HCT116 (cell line): ENCODE results near the gene AR. TPM values are rescaled to one million over a fixed set of nuclear protein-coding genes. Genes with fewer than 3 reads are reported as not detected.

Experiments
- ATAC-seq: fragments of 200-7000 bp; cut with Tn5 transposase; 2 replicates; pipeline ENCODE4 v1.9.1; 2020; ENCODE audit warnings: mild to moderate bottlenecking, moderate library complexity
- BruUV-seq: library from RNA; stranded (reverse); fragments of 400-500 nt; replicated peaks from 2 replicates; lab custom pipeline; 2021; lab: Mats Ljungman, UMichigan
- CTCF ChIA-PET: fragments of 300-600 bp; sonication (Branson Sonifier 250); formaldehyde crosslinking; loops from one replicate; lab custom pipeline; 2021; ENCODE audit warnings: antibody characterized with exemption; lab: Charles Lee
- POLR2A ChIA-PET: fragments of 300-600, 350-600 bp; sonication (Branson Sonifier 250); formaldehyde crosslinking; loops from one replicate; lab custom pipeline; 2021; ENCODE audit warnings: antibody characterized with exemption; lab: Charles Lee
- RAD21 ChIA-PET, 2 experiments: fragments of 300-600 bp; sonication (Branson Sonifier 250); formaldehyde crosslinking; loops; one replicate each; lab custom pipeline; 2023; ENCODE audit warnings: low total read pairs in 2 of 2; ENCODE audit not compliant: uncharacterized antibody in 2 of 2, unreplicated experiment in 2 of 2, low non-redundant PET in 1 of 2; lab: Charles Lee
- DNase-seq: peaks from one replicate; pipeline ENCODE4 v3.0.0-alpha.2; 2010; ENCODE audit warnings: low read depth, low spot score
- H2AFZ ChIP-seq: fragments of 200-600 bp; shearing (Covaris generic), sonication (generic); 2 replicates; pipeline ENCODE4 v1.6.1; 2017; ENCODE audit warnings: low read depth, mixed run types, mixed read lengths, antibody characterized with exemption, low read length; ENCODE audit not compliant: poor library complexity, severe bottlenecking
- H3K27ac ChIP-seq: 2 replicates; pipeline ENCODE4 v1.5.1; 2012; ENCODE audit warnings: low read depth, low read length
- H3K27me3 ChIP-seq: fragments of 200-600 bp; sonication (generic); 2 replicates; pipeline ENCODE4 v1.6.1; 2016; ENCODE audit warnings: mixed run types, low read length, mixed read lengths; ENCODE audit not compliant: insufficient read depth
- H3K36me3 ChIP-seq, 2 experiments: fragments of 200-500 bp in 1 of 2; fragments of 200-600 bp in 1 of 2; sonication (Bioruptor generic) in 1 of 2; sonication (generic) in 1 of 2; 2 replicates each; pipeline versions ENCODE4 v1.5.1 to v1.6.1; 2014 to 2016; ENCODE audit warnings: low read length in 2 of 2, inconsistent platforms in 1 of 2, mixed read lengths in 1 of 2, mixed run types in 1 of 2; ENCODE audit not compliant: insufficient read depth in 2 of 2, control insufficient read depth in 1 of 2
- H3K4me1 ChIP-seq, 2 experiments: fragments of 200-600 bp in 1 of 2; sonication (generic) in 1 of 2; 2 replicates each; pipeline versions ENCODE4 v1.5.1 to v1.6.1; 2012 to 2017; ENCODE audit warnings: low read length in 2 of 2, inconsistent platforms in 1 of 2, mild to moderate bottlenecking in 1 of 2, mixed read lengths in 1 of 2, mixed run types in 1 of 2, moderate library complexity in 1 of 2; ENCODE audit not compliant: insufficient read depth in 2 of 2, control insufficient read depth in 1 of 2
- H3K4me2 ChIP-seq: fragments of 200-600 bp; sonication (generic); 2 replicates; pipeline ENCODE4 v1.6.1; 2017; ENCODE audit warnings: mixed run types, low read length, mixed read lengths
- H3K4me3 ChIP-seq, 2 experiments: fragments of 200-600 bp in 1 of 2; sonication (generic) in 1 of 2; replicated peaks in 1 of 2; 2 replicates each; pipeline ENCODE4 v1.5.1; 2011 to 2016; ENCODE audit warnings: low read length in 2 of 2, control low read depth in 1 of 2, low read depth in 1 of 2, mild to moderate bottlenecking in 1 of 2, mixed read lengths in 1 of 2, mixed run types in 1 of 2
- H3K79me2 ChIP-seq: fragments of 200-600 bp; sonication (generic); 2 replicates; pipeline ENCODE4 v1.6.1; 2017; ENCODE audit warnings: mild to moderate bottlenecking, mixed run types, low read length, moderate library complexity, mixed read lengths; ENCODE audit not compliant: insufficient read depth
- H3K9ac ChIP-seq: fragments of 200-600 bp; sonication (generic); 2 replicates; pipeline ENCODE4 v1.6.1; 2016; ENCODE audit warnings: low read length, mixed read lengths
- H3K9me2 ChIP-seq: fragments of 200-600 bp; sonication (generic), shearing (Covaris generic); 2 replicates; pipeline ENCODE4 v1.6.1; 2017; ENCODE audit warnings: mixed run types, mild to moderate bottlenecking, moderate library complexity; ENCODE audit not compliant: insufficient read depth
- H3K9me3 ChIP-seq, 2 experiments: fragments of 200-500 bp in 1 of 2; fragments of 200-600 bp in 1 of 2; sonication (Bioruptor generic) in 1 of 2; sonication (generic) in 1 of 2; 2 replicates each; pipeline ENCODE4 v1.6.1; 2014 to 2017; ENCODE audit warnings: low read length in 2 of 2, mixed read lengths in 2 of 2, inconsistent platforms in 1 of 2, low read depth in 1 of 2, mild to moderate bottlenecking in 1 of 2, mixed run types in 1 of 2, moderate library complexity in 1 of 2; ENCODE audit not compliant: control insufficient read depth in 1 of 2, insufficient read depth in 1 of 2
- H4K20me1 ChIP-seq: fragments of 200-600 bp; sonication (generic), shearing (Covaris generic); 2 replicates; pipeline ENCODE4 v1.6.1; 2017; ENCODE audit warnings: mixed run types, mild to moderate bottlenecking, moderate library complexity; ENCODE audit not compliant: insufficient read depth
- CBX3 ChIP-seq: IDR thresholded peaks from 2 replicates; pipeline ENCODE4 v1.6.1; 2012; ENCODE audit warnings: low read depth
- CEBPB ChIP-seq: IDR thresholded peaks from 2 replicates; pipeline ENCODE4 v1.6.1; 2012; ENCODE audit warnings: low read depth
- EGR1 ChIP-seq: IDR thresholded peaks from 2 replicates; pipeline ENCODE4 v1.6.1; 2012; ENCODE audit warnings: low read depth
- EZH2 ChIP-seq: fragments of 200-600 bp; sonication (generic); IDR thresholded peaks from 2 replicates; pipeline ENCODE4 v1.6.1; 2017; ENCODE audit warnings: antibody characterized with exemption, mixed run types
- EZH2phosphoT487 ChIP-seq: fragments of 200-600 bp; IDR thresholded peaks from 2 replicates; pipeline ENCODE4 v1.6.1; 2018; ENCODE audit warnings: antibody characterized with exemption, borderline replicate concordance
- FOSL1 ChIP-seq: IDR thresholded peaks from 2 replicates; pipeline ENCODE4 v1.6.1; 2012; ENCODE audit warnings: low read depth
- JUND ChIP-seq: IDR thresholded peaks from 2 replicates; pipeline ENCODE4 v1.6.1; 2012
- POLR2AphosphoS5 ChIP-seq: IDR thresholded peaks from 2 replicates; pipeline ENCODE4 v1.6.1; 2011; ENCODE audit warnings: mild to moderate bottlenecking, low read depth, low read length, moderate library complexity
- RAD21 ChIP-seq: IDR thresholded peaks from 2 replicates; pipeline ENCODE4 v1.6.1; 2012; ENCODE audit warnings: low read depth, mild to moderate bottlenecking
- SIN3A ChIP-seq: IDR thresholded peaks from 2 replicates; pipeline ENCODE4 v1.6.1; 2012; ENCODE audit warnings: low read depth
- SP1 ChIP-seq: IDR thresholded peaks from 2 replicates; pipeline ENCODE4 v1.6.1; 2012; ENCODE audit warnings: low read depth
- SRF ChIP-seq: IDR thresholded peaks from 2 replicates; pipeline ENCODE4 v1.6.1; 2012; ENCODE audit warnings: low read depth
- YY1 ChIP-seq: IDR thresholded peaks from 2 replicates; pipeline ENCODE4 v1.6.1; 2011; ENCODE audit warnings: low read length, low read depth, moderate library complexity, mild to moderate bottlenecking; ENCODE audit not compliant: insufficient replicate concordance; ENCODE audit errors: extremely low read depth
- intact Hi-C: fragments of 100-400 bp; cut with micrococcal nuclease; formaldehyde crosslinking; loops from 2 replicates; pipeline ENCODE4 v1.10.0; 2022
- total RNA-seq: library from RNA; stranded (reverse); gene quantifications from one replicate; pipeline ENCODE4 v1.2.1, GENCODE V29; 2021; ENCODE audit not compliant: unreplicated experiment
- TF ChIP-seq, protein P1 (sequence below), 3 experiments: fragments of 200-600 bp in 1 of 3; sonication (generic) in 1 of 3; IDR thresholded peaks in 2 of 3; conservative IDR thresholded peaks in 1 of 3; 2 replicates each; pipeline ENCODE4 v1.5.1; 2012 to 2017; ENCODE audit warnings: low read depth in 2 of 3, low read length in 2 of 3, antibody characterized with exemption in 1 of 3, borderline replicate concordance in 1 of 3, control low read depth in 1 of 3, mild to moderate bottlenecking in 1 of 3, mixed read lengths in 1 of 3, mixed run types in 1 of 3, moderate library complexity in 1 of 3; ENCODE audit not compliant: insufficient read depth in 1 of 3
- TF ChIP-seq, protein P2 (sequence below): IDR thresholded peaks from 2 replicates; pipeline ENCODE4 v1.6.1; 2011; ENCODE audit warnings: mild to moderate bottlenecking, low read length, moderate library complexity; ENCODE audit not compliant: insufficient replicate concordance; ENCODE audit errors: extremely low read depth

The AR gene
- total RNA-seq, 1 experiment from 2014 or later, result 0.02 TPM

DNA sequence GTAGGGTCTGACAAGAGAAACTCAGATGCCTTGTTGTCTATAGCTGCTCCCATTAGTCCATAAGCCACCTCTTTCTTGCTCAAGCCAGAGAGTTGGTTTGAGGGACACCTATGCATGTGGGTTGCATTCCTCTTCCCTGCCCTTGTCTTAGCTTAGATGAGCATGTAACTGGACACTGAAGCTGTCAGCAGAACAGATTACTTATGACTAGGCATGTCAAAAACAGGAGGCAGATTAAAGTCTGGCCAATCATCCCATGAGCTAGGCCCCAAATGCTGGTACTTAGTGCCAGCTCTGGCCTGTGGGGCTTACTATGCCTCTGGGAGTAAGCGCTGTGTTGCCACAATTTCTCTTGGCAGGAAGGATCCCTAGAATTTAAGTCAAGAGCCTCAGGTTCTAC is 215.2 kb downstream of the AR start:
- Histone ChIP-seq H3K9me3 (no peaks in the 10 kb centered on the region), H3K27me3 (no peaks in the 10 kb centered on the region), H4K20me1 (no peaks in the 10 kb centered on the region), H3K9ac (no peak overlapping the region), H3K4me1 (no peaks in the 10 kb centered on the region), H2AFZ (no peak overlapping the region), H3K4me2 (no peak overlapping the region), H3K4me3 (no peak overlapping the region), H3K27ac (no peak overlapping the region), H3K9me2 (no peaks in the 10 kb centered on the region), H3K79me2 (no peaks in the 10 kb centered on the region), H3K36me3 (no peaks in the 10 kb centered on the region)
- DNase-seq (no peak), ATAC-seq (no peak)
- BruUV-seq, result no TSS peak
- intact Hi-C loops, result no loop called here
- RAD21 ChIA-PET, result no interaction called here
- POLR2A ChIA-PET, result no interaction called here
- TF ChIP-seq JUND, result no peak
- TF ChIP-seq RAD21, result no peak
- no peak for TF ChIP-seq YY1
- no peak for TF ChIP-seq POLR2AphosphoS5
- no peak for TF ChIP-seq CEBPB
- no peak for TF ChIP-seq FOSL1
- TF ChIP-seq CBX3, result no peak
- no peak for TF ChIP-seq SIN3A
- TF ChIP-seq EZH2phosphoT487, result no peak
- TF ChIP-seq, protein P1, sequence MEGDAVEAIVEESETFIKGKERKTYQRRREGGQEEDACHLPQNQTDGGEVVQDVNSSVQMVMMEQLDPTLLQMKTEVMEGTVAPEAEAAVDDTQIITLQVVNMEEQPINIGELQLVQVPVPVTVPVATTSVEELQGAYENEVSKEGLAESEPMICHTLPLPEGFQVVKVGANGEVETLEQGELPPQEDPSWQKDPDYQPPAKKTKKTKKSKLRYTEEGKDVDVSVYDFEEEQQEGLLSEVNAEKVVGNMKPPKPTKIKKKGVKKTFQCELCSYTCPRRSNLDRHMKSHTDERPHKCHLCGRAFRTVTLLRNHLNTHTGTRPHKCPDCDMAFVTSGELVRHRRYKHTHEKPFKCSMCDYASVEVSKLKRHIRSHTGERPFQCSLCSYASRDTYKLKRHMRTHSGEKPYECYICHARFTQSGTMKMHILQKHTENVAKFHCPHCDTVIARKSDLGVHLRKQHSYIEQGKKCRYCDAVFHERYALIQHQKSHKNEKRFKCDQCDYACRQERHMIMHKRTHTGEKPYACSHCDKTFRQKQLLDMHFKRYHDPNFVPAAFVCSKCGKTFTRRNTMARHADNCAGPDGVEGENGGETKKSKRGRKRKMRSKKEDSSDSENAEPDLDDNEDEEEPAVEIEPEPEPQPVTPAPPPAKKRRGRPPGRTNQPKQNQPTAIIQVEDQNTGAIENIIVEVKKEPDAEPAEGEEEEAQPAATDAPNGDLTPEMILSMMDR (IDR thresholded peaks at IDR 0.05 in 2 of 3, conservative IDR thresholded peaks at IDR 0.05 in 1 of 3; ENCODE audit: borderline replicate concordance in 1 of 3, insufficient read depth in 1 of 3, low read depth in 2 of 3, low read length in 2 of 3), result no peak
- no peak for TF ChIP-seq EZH2
- no peak for TF ChIP-seq EGR1
- TF ChIP-seq SRF, result no peak
- TF ChIP-seq SP1, result no peak
- TF ChIP-seq, protein P2, sequence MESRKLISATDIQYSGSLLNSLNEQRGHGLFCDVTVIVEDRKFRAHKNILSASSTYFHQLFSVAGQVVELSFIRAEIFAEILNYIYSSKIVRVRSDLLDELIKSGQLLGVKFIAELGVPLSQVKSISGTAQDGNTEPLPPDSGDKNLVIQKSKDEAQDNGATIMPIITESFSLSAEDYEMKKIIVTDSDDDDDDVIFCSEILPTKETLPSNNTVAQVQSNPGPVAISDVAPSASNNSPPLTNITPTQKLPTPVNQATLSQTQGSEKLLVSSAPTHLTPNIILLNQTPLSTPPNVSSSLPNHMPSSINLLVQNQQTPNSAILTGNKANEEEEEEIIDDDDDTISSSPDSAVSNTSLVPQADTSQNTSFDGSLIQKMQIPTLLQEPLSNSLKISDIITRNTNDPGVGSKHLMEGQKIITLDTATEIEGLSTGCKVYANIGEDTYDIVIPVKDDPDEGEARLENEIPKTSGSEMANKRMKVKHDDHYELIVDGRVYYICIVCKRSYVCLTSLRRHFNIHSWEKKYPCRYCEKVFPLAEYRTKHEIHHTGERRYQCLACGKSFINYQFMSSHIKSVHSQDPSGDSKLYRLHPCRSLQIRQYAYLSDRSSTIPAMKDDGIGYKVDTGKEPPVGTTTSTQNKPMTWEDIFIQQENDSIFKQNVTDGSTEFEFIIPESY, result no peak
- CTCF ChIA-PET, result no interaction called here
